Glutamatergic neuron (in vitro differentiated cells): ENCODE results near the gene ZNF32. TPM values are rescaled to one million over a fixed set of nuclear protein-coding genes. Genes with fewer than 3 reads are reported as not detected.

ENCODE experiments used
- DNase-seq: peaks from one replicate; pipeline ENCODE4 v3.0.0; 2022
- H3K27ac Mint-ChIP-seq: one replicate; pipeline ENCODE4 v1.8.0; 2020; ENCODE audit warnings: mild to moderate bottlenecking, mixed read lengths, inconsistent platforms; ENCODE audit not compliant: unreplicated experiment
- H3K27me3 Mint-ChIP-seq: one replicate; pipeline ENCODE4 v1.8.0; 2020; ENCODE audit warnings: mild to moderate bottlenecking, moderate library complexity, mixed read lengths, inconsistent platforms; ENCODE audit not compliant: unreplicated experiment
- H3K36me3 Mint-ChIP-seq: one replicate; pipeline ENCODE4 v1.8.0; 2020; ENCODE audit warnings: mild to moderate bottlenecking, mixed read lengths, inconsistent platforms; ENCODE audit not compliant: unreplicated experiment
- H3K4me1 Mint-ChIP-seq: one replicate; pipeline ENCODE4 v1.8.0; 2020; ENCODE audit warnings: mild to moderate bottlenecking, low read depth, mixed read lengths, inconsistent platforms; ENCODE audit not compliant: unreplicated experiment
- H3K4me3 Mint-ChIP-seq: one replicate; pipeline ENCODE4 v1.8.0; 2020; ENCODE audit warnings: mild to moderate bottlenecking, mixed read lengths, inconsistent platforms; ENCODE audit not compliant: unreplicated experiment
- H3K9me3 Mint-ChIP-seq: one replicate; pipeline ENCODE4 v1.8.0; 2020; ENCODE audit warnings: mild to moderate bottlenecking, moderate library complexity, mixed read lengths, inconsistent platforms; ENCODE audit not compliant: unreplicated experiment
- CTCF ChIP-seq: fragments of 200-600 bp; sonication (generic); IDR thresholded peaks from one replicate; pipeline ENCODE4 v1.5.0; 2021; ENCODE audit not compliant: partially characterized antibody, unreplicated experiment
- total RNA-seq: library from RNA; stranded (reverse); fragmentation: NEBNext Ultra II Directional; extraction: Animal tissue kit (Norgen Biotek cat#: 25700); gene quantifications from one replicate; pipeline ENCODE4 v1.2.1, GENCODE V29; 2021; ENCODE audit not compliant: unreplicated experiment

The ZNF32 gene
- total RNA-seq, 1 donor from 2014 or later: 32.1 TPM

GRCh38 chr10:43681721-43682120, 33.0 kb upstream of the ZNF32 start:
- Mint-ChIP-seq H3K4me1 (no peaks in the 10 kb centered on the region), H3K36me3 (no peaks in the 10 kb centered on the region), H3K27ac (no peak overlapping the region), H3K9me3 (peaks cover under 1% of the 10 kb centered on the region), H3K4me3 (no peak overlapping the region), H3K27me3 (no peaks in the 10 kb centered on the region)
- DNase-seq: no peak
- no peak for TF ChIP-seq CTCF

DNA sequence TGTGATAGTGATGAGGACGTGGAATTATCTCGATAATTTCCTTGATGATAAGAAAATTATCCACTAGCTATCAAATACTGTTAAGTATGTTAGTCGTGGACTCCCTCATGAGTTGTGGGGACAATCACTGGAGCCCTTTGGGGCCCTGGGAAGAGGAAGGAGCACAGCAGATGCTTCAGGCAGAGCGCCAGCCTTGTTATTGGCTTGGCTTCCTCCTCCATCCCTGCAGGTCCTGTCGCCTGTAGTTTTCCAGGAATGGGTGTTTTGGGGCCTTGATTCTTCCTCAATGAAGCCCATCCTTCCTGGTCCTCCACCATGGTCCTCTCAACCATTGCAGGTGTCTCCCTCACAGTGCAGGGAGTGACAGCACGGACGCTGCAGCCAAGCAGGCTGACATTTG, 32.5 kb upstream of the ZNF32 start:
- H3K9me3 Mint-ChIP-seq: no peaks in the 10 kb centered on the region
- no peak overlapping the region for H3K27ac Mint-ChIP-seq
- no peaks in the 10 kb centered on the region for H3K4me1 Mint-ChIP-seq
- no peak overlapping the region for H3K4me3 Mint-ChIP-seq
- no peak for DNase-seq
- no peaks in the 10 kb centered on the region for H3K27me3 Mint-ChIP-seq
- H3K36me3 Mint-ChIP-seq: no peaks in the 10 kb centered on the region
- TF ChIP-seq CTCF: no peak

DNA sequence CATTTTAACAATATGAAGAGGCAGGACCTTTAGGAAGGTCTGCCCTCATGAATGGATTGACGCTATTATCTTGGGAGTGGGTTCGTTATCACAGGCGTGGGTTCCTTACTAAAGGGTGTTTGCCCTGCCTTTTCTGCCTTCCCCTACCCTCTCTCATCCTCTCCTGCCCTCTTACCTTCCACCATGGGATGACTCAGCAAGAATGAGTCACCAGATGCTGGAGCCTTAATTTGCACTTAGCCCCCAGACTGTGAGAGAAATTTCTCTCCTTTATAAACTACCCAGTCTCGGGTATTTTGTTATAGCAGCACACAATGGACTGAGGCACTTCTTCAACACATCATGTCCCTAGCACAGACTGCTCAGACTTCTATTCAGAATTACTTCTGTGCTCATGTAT, 31.4 kb upstream of the ZNF32 start:
- TF ChIP-seq CTCF: no peak
- DNase-seq: no peak
- no peaks in the 10 kb centered on the region for H3K36me3 Mint-ChIP-seq
- no peak overlapping the region for H3K4me3 Mint-ChIP-seq
- H3K4me1 Mint-ChIP-seq: no peaks in the 10 kb centered on the region
- peaks cover 3% of the 10 kb centered on the region for H3K9me3 Mint-ChIP-seq
- no peaks in the 10 kb centered on the region for H3K27me3 Mint-ChIP-seq
- no peak overlapping the region for H3K27ac Mint-ChIP-seq

DNA sequence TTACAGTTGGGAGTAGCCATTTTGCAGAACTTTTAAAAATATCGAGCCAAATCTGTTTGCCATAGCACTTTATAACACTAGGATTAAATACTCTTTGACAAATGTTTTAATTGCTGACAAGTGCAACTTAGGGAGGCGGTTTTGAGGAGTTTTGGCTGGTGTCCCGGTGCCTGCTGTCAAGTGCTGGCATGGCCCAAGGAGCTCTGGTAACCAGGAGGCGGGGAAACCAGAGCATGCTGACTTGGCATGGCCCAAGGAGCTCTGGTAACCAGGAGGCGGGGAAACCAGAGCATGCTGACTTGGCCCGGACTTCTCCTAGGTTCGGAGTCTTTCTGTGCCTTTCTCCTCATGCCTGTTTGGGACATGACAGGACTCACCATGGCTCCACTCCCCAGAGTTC, 30.8 kb upstream of the ZNF32 start:
- TF ChIP-seq CTCF: no peak
- no peak overlapping the region for H3K27ac Mint-ChIP-seq
- H3K9me3 Mint-ChIP-seq: peaks cover 3% of the 10 kb centered on the region
- H3K27me3 Mint-ChIP-seq: no peaks in the 10 kb centered on the region
- H3K36me3 Mint-ChIP-seq: no peaks in the 10 kb centered on the region
- DNase-seq: no peak
- no peaks in the 10 kb centered on the region for H3K4me1 Mint-ChIP-seq
- no peak overlapping the region for H3K4me3 Mint-ChIP-seq

- Mint-ChIP-seq H3K4me3 (no peak overlapping the region), H3K27me3 (no peaks in the 10 kb centered on the region), H3K4me1 (no peaks in the 10 kb centered on the region), H3K27ac (no peak overlapping the region), H3K9me3 (peaks cover 3% of the 10 kb centered on the region), H3K36me3 (no peaks in the 10 kb centered on the region)
- TF ChIP-seq CTCF: no peak
- DNase-seq: no peak
Observed at GRCh38 chr10:43678654-43679053, 30.0 kb upstream of the ZNF32 start.
